Subcutaneous abdominal adipose tissue (tissue), 5 donors: ENCODE measurements around the gene WWOX.

ENCODE experiments used
- H3K27ac ChIP-seq: one replicate; pipeline ENCODE4 v1.7.0; 2013; ENCODE audit warnings: low read depth, mild to moderate bottlenecking, inconsistent platforms, low read length, moderate library complexity
- H3K27me3 ChIP-seq, 5 donors: one replicate each; pipeline ENCODE4 v1.7.0; 2013; ENCODE audit warnings: low read length in 5 of 5, inconsistent platforms in 1 of 5; ENCODE audit not compliant: control insufficient read depth in 5 of 5, insufficient read depth in 4 of 5
- H3K36me3 ChIP-seq, 5 donors: one replicate each; pipeline ENCODE4 v1.7.0; 2013; ENCODE audit warnings: low read length in 5 of 5; ENCODE audit not compliant: control insufficient read depth in 5 of 5, insufficient read depth in 5 of 5
- H3K4me1 ChIP-seq, 5 donors: one replicate each; pipeline ENCODE4 v1.7.0; 2013; ENCODE audit warnings: low read length in 5 of 5, mild to moderate bottlenecking in 3 of 5, moderate library complexity in 1 of 5; ENCODE audit not compliant: control insufficient read depth in 5 of 5, insufficient read depth in 5 of 5
- H3K4me3 ChIP-seq, 5 donors: one replicate each; pipeline ENCODE4 v1.7.0; 2013; ENCODE audit warnings: low read length in 5 of 5, low read depth in 1 of 5
- H3K9ac ChIP-seq, 5 donors: one replicate each; pipeline ENCODE4 v1.7.0; 2013; ENCODE audit warnings: low read length in 5 of 5, mild to moderate bottlenecking in 4 of 5, moderate library complexity in 3 of 5
- H3K9me3 ChIP-seq, 5 donors: one replicate each; pipeline ENCODE4 v1.7.0; 2013; ENCODE audit warnings: low read length in 5 of 5; ENCODE audit not compliant: control insufficient read depth in 5 of 5
- donor health status: healthy.
- donor health status: healthy.
- donor health status: healthy.
- donor health status: healthy.
- donor health status: healthy.

WWOX gene

DNA sequence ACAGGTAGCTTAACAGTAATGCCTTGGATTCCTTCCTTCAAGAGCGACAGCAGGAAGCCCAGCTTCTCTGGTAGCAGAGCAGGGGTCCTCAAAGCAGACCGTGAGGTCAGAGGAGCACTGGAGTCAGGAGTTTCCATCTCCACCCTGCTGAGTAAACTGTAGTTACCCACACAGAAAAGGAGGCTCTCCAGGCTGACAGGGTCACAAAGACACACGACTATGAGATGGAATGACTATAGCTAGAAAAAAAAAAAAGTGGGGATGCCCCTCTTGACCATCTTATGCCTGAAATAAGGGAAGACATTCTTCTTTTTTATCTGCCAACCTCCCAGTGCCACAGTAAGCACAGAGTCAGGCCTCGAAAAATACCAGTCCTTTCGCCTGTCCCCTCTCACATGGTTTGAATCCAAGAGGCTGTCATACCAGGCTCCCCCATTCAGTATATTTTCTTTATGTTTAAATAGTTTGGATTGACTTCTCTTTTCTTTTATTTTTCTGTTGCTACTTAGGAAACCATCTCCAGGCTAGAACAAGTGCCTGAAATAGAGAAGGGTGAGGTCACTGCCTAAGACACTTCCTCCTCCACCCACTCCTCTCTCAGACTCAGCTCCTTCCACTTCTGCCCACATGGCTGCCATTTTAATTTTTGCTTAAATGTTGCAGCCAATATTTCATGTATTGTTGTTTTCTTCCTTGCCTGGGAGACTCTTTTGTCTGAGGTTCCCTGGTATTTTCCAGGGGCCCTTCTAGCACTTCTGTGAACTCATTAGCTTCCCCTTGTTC lies 793.7 kb downstream of the WWOX start:
- Histone ChIP-seq H3K9ac (no peak overlapping the region), H3K27ac (no peak overlapping the region), H3K9me3 (no peaks in the 10 kb centered on the region), H3K4me1 (no peaks in the 10 kb centered on the region), H3K4me3 (no peak overlapping the region), H3K36me3 (no peaks in the 10 kb centered on the region), H3K27me3 (no peaks in the 10 kb centered on the region)

DNA sequence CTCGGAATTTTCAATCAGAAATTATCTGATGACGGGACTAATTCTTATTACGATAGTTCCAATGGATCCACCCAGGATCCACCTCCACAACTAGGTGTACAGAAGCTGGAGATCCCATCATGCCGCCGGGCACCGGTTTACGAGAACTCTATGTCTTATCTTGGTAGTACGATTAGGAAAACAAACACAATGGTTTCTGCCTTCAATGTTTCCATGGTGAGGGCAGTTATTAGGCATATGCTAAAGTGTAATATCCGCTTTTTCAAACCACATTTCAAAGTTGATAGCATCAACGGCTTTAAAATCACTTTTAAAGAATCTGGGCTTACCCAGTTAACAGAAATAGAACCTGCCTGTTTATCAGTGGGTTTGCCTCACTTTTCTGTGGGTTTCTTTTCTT lies 795.4 kb downstream of the WWOX start:
- no peak overlapping the region for H3K27ac ChIP-seq
- H3K27me3 ChIP-seq, result no peaks in the 10 kb centered on the region
- no peaks in the 10 kb centered on the region for H3K9me3 ChIP-seq
- no peaks in the 10 kb centered on the region for H3K36me3 ChIP-seq
- H3K9ac ChIP-seq, result no peak overlapping the region
- no peak overlapping the region for H3K4me3 ChIP-seq
- H3K4me1 ChIP-seq, result no peaks in the 10 kb centered on the region

- Histone ChIP-seq H3K9me3 (no peaks in the 10 kb centered on the region), H3K4me3 (no peak overlapping the region), H3K36me3 (no peaks in the 10 kb centered on the region), H3K9ac (no peak overlapping the region), H3K4me1 (peaks cover 0 to 2% (median 0%) of the 10 kb centered on the region in 5 donors), H3K27me3 (no peaks in the 10 kb centered on the region), H3K27ac (no peak overlapping the region)
These were observed 796.2 kb downstream of the WWOX start for GRCh38 chr16:78895681-78896080.

- H3K36me3 ChIP-seq, result no peaks in the 10 kb centered on the region
- H3K27ac ChIP-seq, result no peak overlapping the region
- peaks cover 0 to 2% (median 0%) of the 10 kb centered on the region in 5 donors for H3K4me1 ChIP-seq
- H3K9me3 ChIP-seq, result no peaks in the 10 kb centered on the region
- H3K4me3 ChIP-seq, result no peak overlapping the region
- no peaks in the 10 kb centered on the region for H3K27me3 ChIP-seq
- no peak overlapping the region for H3K9ac ChIP-seq
These were observed 796.8 kb downstream of the WWOX start for GRCh38 chr16:78896280-78896679.

- peaks cover 0 to 2% (median 0%) of the 10 kb centered on the region in 5 donors for H3K4me1 ChIP-seq
- no peak overlapping the region for H3K4me3 ChIP-seq
- H3K9ac ChIP-seq, result no peak overlapping the region
- no peaks in the 10 kb centered on the region for H3K36me3 ChIP-seq
- no peak overlapping the region for H3K27ac ChIP-seq
- no peaks in the 10 kb centered on the region for H3K9me3 ChIP-seq
- H3K27me3 ChIP-seq, result no peaks in the 10 kb centered on the region
These were observed 797.8 kb downstream of the WWOX start for GRCh38 chr16:78897299-78897698.

- H3K4me1 ChIP-seq, result peaks cover 0 to 5% (median 0%) of the 10 kb centered on the region in 5 donors
- H3K27me3 ChIP-seq, result no peaks in the 10 kb centered on the region
- H3K9ac ChIP-seq, result no peak overlapping the region
- H3K9me3 ChIP-seq, result no peaks in the 10 kb centered on the region
- no peaks in the 10 kb centered on the region for H3K36me3 ChIP-seq
- H3K4me3 ChIP-seq, result no peak overlapping the region
- no peak overlapping the region for H3K27ac ChIP-seq
These were observed 800.8 kb downstream of the WWOX start for GRCh38 chr16:78900044-78900811.

GRCh38 chr16:78900966-78901365 lies 801.5 kb downstream of the WWOX start:
- Histone ChIP-seq H3K4me1 (peaks cover 0 to 5% (median 0%) of the 10 kb centered on the region in 5 donors), H3K9ac (no peak overlapping the region), H3K27me3 (no peaks in the 10 kb centered on the region), H3K4me3 (no peak overlapping the region), H3K27ac (no peak overlapping the region), H3K36me3 (no peaks in the 10 kb centered on the region), H3K9me3 (no peaks in the 10 kb centered on the region)

GRCh38 chr16:78902321-78902720 lies 802.9 kb downstream of the WWOX start:
- Histone ChIP-seq H3K9me3 (no peaks in the 10 kb centered on the region), H3K27ac (no peak overlapping the region), H3K36me3 (no peaks in the 10 kb centered on the region), H3K27me3 (no peaks in the 10 kb centered on the region), H3K4me3 (no peak overlapping the region), H3K4me1 (peaks cover 0 to 5% (median 0%) of the 10 kb centered on the region in 5 donors), H3K9ac (no peak overlapping the region)

- H3K9ac ChIP-seq, result no peak overlapping the region
- no peak overlapping the region for H3K4me3 ChIP-seq
- H3K27ac ChIP-seq, result no peak overlapping the region
- H3K36me3 ChIP-seq, result no peaks in the 10 kb centered on the region
- H3K4me1 ChIP-seq, result peaks cover 0 to 5% (median 0%) of the 10 kb centered on the region in 5 donors
- no peaks in the 10 kb centered on the region for H3K27me3 ChIP-seq
- no peaks in the 10 kb centered on the region for H3K9me3 ChIP-seq
These were observed 803.8 kb downstream of the WWOX start for GRCh38 chr16:78903237-78903636.

GRCh38 chr16:78903843-78904242 lies 804.4 kb downstream of the WWOX start:
- no peak overlapping the region for H3K27ac ChIP-seq
- no peak overlapping the region for H3K4me3 ChIP-seq
- H3K9me3 ChIP-seq, result no peaks in the 10 kb centered on the region
- no peak overlapping the region for H3K9ac ChIP-seq
- H3K4me1 ChIP-seq, result peaks cover 0 to 5% (median 0%) of the 10 kb centered on the region in 5 donors
- no peaks in the 10 kb centered on the region for H3K27me3 ChIP-seq
- no peaks in the 10 kb centered on the region for H3K36me3 ChIP-seq
